ENCODE data around the gene NTN3.

DNA sequence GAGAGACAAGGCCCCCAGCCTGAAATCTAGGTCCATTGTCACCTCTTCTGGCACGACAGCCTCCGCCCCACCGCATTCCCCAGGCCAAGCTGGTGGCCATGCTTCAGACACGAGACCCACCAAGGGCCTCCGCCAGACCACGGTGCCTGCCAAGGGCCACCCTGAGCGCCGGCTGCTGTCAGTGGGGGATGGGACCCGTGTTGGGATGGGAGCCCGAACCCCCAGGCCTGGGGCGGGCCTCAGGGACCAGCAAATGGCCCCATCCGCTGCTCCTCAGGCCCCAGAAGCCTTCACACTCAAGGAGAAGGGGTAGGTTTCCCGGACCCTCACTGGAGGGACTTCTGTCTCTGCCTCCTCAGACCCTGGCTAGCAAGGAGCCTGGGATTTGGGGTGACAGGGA, 10.2 kb upstream of the NTN3 start:
- TF ChIP-seq, protein P1, sequence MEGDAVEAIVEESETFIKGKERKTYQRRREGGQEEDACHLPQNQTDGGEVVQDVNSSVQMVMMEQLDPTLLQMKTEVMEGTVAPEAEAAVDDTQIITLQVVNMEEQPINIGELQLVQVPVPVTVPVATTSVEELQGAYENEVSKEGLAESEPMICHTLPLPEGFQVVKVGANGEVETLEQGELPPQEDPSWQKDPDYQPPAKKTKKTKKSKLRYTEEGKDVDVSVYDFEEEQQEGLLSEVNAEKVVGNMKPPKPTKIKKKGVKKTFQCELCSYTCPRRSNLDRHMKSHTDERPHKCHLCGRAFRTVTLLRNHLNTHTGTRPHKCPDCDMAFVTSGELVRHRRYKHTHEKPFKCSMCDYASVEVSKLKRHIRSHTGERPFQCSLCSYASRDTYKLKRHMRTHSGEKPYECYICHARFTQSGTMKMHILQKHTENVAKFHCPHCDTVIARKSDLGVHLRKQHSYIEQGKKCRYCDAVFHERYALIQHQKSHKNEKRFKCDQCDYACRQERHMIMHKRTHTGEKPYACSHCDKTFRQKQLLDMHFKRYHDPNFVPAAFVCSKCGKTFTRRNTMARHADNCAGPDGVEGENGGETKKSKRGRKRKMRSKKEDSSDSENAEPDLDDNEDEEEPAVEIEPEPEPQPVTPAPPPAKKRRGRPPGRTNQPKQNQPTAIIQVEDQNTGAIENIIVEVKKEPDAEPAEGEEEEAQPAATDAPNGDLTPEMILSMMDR (IDR thresholded peaks at IDR 0.05), result no peak
- no peak for TF ChIP-seq POLR2A (IDR thresholded peaks at IDR 0.05)
